GM18517 (cell line): ENCODE measurements around the gene LMO2.

ENCODE experiments used
- ATAC-seq: cut with Tn5 transposase; IDR thresholded peaks from one replicate; pipeline ENCODE4 v1.9.1; 2021; ENCODE audit warnings: mild to moderate bottlenecking, moderate library complexity; ENCODE audit not compliant: unreplicated experiment

Gene LMO2

GRCh38 chr11:33889821-33890378 lies 2.0 kb downstream of the LMO2 start:
- ATAC-seq = no peak

- no peak for ATAC-seq
These were observed 2.6 kb downstream of the LMO2 start for GRCh38 chr11:33889296-33889695.

GRCh38 chr11:33887886-33888285 lies 4.0 kb downstream of the LMO2 start:
- ATAC-seq = no peak

- no peak for ATAC-seq
These were observed 6.4 kb downstream of the LMO2 start for GRCh38 chr11:33885338-33886005.

- no peak for ATAC-seq
These were observed 7.3 kb downstream of the LMO2 start for GRCh38 chr11:33884601-33885000.

GRCh38 chr11:33884035-33884434 lies 7.8 kb downstream of the LMO2 start:
- no peak for ATAC-seq

GRCh38 chr11:33881651-33882503 lies 10.0 kb downstream of the LMO2 start:
- no peak for ATAC-seq

- no peak for ATAC-seq
These were observed 10.9 kb downstream of the LMO2 start for GRCh38 chr11:33880979-33881378.

- no peak for ATAC-seq
These were observed 12.5 kb downstream of the LMO2 start for GRCh38 chr11:33879375-33879774.

GRCh38 chr11:33877038-33877437 lies 14.8 kb downstream of the LMO2 start:
- no peak for ATAC-seq

GRCh38 chr11:33875621-33876294 lies 16.1 kb downstream of the LMO2 start:
- no peak for ATAC-seq

- no peak for ATAC-seq
These were observed 16.9 kb downstream of the LMO2 start for GRCh38 chr11:33874910-33875490.

GRCh38 chr11:33874433-33874832 lies 17.4 kb downstream of the LMO2 start:
- ATAC-seq = no peak

GRCh38 chr11:33869481-33870422 lies 22.1 kb downstream of the LMO2 start:
- no peak for ATAC-seq

GRCh38 chr11:33868647-33869461 lies 23.0 kb downstream of the LMO2 start:
- ATAC-seq = no peak

GRCh38 chr11:33867996-33868646 lies 23.8 kb downstream of the LMO2 start:
- ATAC-seq = no peak

GRCh38 chr11:33867561-33867960 lies 24.3 kb downstream of the LMO2 start:
- ATAC-seq = no peak

GRCh38 chr11:33866936-33867335 lies 24.9 kb downstream of the LMO2 start:
- no peak for ATAC-seq

- no peak for ATAC-seq
These were observed 27.4 kb downstream of the LMO2 start for GRCh38 chr11:33864479-33864878.
